Activated CD8-positive, alpha-beta memory T cell treated with anti-CD3 and anti-CD28 coated beads for 24 hours (primary cell): ENCODE results near the gene CDKAL1.

Experiments used
- DNase-seq: peaks from one replicate; pipeline ENCODE4 v3.0.0-alpha.2; 2020

Gene CDKAL1

DNA sequence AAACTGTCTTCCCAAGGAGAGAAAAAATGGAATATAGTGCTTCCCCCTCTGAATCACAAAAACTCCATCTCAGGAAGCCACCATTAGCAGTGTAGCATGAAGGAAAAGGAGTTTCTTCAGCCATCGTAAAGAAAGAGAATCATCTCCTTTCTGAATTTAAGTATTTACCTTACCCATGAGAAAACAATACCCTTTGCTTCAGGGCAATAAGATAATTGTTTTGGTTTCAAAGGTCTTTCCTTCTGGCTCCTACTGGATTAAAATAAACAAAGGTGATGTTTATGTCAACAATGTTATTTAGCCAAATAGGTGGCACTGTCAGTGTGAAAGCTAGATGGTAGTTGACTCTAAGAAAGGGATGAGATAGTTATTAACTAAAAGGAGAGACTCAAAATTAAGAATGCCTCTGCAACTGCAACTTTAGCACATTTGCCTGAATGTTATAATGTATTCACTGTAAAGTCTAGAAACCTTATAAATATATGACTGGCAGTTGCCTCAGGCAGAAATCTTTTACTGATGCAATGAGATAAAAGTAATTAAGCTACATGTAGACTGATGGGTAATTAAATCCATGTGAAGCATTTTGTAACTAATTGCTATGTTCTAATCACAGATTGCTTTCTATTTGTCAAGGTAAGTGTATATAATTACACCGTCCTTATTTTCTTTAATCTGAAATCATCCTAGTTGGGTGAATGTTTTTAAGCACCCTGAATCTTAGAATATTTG is 399.0 kb downstream of the CDKAL1 start:
- DNase-seq, result no peak

DNA sequence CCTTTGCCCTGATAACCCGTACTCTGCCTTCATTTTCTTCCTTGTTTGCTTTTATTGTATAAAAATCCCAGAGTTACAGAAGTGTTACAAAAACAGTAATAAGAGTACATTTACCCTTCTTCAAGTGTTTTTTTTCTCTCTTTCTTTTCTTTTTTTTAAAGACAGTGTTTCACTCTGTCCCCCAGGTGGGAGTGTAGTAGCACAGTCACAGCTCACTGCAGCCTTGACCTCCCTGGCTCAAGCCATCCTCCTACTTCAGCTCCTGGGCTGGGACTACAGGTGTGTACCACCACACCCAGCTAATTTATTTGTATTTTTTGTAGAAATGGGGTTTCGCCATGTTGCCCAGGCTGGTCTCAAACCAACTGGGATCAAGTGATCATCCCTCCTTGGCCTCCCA is 402.7 kb downstream of the CDKAL1 start:
- DNase-seq, result no peak

DNA sequence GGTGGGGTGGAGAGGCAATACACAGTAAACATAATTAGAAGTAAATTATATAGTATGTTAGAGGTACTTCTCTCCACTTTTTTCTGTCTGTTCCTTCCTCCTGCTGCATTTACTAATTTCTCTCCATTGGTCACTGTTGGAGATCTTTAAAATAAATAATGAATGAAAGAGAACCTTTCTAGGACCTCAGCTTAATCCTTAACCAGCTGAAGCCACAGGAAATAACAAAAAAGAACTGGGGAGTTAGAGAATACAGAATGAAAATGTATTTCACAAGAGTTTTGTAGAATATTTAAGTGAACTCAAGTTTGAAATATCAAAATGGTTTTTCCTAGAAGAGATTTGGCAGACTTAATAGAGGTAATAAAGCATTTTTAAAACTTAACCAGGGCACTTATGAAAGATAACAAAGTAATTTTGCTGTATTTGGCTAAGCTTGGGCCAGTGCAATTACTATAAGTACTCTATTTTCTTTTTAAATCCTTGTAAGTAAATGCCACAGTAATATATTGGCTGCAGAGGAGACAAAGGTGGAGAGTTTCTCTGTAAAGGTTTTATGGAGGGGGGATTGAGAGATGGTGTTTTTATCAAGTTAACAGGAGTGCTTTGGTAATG is 405.0 kb downstream of the CDKAL1 start:
- DNase-seq, result no peak

DNA sequence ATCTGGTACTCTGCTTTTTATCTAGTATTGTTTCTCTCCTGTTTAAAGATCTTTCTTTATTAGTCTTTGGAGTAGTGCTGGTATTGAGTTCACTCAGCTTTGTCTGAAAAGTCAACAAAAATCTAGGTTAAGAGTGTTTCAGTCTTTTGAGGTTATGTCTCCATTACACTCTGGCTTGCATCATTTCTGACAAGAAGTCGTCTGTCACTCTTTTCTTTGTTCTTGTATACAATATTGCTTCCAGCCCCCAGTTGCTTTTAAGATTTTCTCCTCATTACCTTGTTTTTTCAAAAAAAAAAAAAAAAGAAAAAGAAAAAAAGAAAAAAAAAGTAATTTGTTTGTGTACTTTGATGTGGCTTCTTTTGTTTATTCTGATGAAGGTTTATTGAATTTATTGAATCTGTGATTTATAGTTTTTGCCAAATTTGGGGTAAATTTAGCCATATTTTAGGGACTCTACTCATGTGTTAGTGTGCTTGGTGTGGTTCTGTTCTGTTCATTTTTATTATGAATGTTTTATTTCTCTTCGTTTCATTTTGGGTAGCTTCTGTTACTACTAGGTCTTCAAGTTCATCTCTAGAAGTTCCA is 408.9 kb downstream of the CDKAL1 start:
- DNase-seq, result no peak

DNA sequence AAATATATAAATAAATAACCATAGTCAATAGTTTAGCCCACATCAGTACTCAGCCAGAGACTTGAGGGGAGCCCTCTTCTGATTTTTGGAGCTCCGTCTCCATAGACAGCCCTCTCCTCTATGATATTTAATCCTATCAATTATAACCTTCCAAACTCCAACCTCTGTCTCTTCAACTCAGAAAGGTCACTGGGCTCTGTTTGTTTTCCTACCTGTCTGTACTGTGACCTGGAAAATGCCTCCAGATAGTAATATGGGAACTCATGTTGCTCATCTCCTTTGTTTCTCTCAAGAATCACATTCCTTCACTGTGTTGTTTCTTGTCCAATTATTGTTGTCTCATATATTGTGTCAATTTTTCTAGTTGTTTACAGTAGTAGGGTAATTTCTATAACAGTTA is 409.7 kb downstream of the CDKAL1 start:
- DNase-seq, result no peak

DNA sequence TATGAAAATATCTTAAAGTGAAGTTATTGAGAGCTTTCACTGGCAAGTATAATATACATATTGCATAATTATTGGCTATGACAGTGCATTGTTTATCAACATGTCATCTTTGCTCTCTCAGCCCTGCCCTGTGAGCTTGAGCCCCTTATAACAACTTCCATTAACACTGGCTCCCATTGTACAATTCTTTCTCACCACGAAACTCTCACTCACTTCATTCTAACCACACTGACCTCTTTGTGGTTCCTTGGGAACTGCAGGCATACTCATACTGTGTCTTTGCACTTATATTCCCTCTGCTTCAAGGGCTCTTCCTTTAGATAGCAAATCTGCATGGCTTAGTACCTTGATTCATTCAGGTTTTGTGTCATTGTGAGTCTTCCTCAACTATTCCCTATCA is 411.8 kb downstream of the CDKAL1 start:
- no peak for DNase-seq

DNA sequence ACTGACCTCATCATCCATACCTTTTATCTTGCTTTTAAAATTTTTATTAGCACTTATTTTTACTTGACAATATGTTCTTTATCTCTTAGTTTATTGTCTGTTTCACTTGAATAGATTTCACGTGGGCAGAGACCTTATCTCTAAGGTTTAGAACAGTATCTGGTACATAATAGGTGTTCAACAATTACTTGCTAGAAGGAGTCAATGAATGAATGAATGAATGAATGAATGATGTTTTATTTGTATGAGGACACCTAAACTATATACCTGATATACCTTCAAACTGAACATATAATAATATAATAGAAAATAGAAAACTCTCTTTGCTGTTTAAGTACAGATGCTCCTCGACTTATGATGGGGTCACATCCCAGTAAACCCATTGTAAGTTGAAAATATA is 412.6 kb downstream of the CDKAL1 start:
- no peak for DNase-seq

DNA sequence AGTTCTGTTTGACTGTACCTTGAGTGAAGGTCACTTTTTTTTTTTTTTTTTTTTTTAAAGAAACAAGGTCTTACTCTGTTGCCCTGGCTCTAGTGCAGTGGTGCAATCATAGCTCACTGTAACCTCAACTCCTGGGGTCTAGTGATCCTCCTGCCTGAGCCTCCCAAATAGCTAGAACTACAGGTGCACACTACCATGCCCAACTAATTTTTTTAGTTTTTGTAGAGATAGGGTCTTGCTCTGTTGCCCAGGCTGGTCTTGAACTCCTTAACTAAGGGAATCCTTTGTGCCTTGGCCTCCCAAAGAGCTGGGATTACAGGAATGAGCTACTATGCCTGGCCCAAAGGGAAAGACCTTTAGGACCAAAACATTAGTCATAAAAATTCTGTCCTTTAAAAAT is 413.7 kb downstream of the CDKAL1 start:
- DNase-seq, result no peak

DNA sequence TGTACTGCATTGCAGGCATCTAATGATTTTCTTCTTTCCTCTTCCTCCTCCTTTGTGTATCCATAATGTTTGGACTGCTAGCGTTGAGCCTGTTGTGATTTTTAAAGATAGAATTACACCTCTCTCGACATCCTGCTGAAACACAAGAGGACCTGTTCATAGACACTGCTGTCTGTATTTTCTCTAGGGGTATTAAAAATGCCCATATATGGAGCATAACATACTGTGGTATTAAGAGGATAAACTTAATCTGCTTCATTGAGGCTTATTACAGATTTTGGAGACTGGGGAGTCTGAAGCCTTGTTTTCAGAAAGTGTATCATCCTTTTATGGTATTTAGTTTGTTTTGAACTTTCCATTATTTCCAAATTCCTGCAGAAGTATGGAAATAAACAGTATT is 414.3 kb downstream of the CDKAL1 start:
- no peak for DNase-seq

DNA sequence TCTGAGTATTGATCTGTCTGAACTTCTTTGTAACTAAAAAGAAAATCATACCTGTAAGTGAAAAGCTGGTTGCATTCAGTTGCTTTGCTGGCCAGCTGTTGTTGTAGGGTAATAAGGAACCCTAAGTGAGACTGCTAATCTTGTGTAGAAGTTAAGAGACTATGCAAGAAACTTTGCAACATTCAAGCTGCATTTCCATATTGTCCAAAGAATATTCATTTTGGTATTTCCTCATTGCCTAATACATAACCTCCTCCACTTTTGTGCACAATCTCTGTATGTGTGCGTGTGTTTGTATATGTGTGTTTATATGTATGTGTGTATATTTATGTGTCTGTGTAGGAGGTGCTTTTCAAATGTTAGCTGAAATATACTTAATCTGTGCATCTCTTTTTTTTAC is 414.9 kb downstream of the CDKAL1 start:
- DNase-seq, result no peak

DNA sequence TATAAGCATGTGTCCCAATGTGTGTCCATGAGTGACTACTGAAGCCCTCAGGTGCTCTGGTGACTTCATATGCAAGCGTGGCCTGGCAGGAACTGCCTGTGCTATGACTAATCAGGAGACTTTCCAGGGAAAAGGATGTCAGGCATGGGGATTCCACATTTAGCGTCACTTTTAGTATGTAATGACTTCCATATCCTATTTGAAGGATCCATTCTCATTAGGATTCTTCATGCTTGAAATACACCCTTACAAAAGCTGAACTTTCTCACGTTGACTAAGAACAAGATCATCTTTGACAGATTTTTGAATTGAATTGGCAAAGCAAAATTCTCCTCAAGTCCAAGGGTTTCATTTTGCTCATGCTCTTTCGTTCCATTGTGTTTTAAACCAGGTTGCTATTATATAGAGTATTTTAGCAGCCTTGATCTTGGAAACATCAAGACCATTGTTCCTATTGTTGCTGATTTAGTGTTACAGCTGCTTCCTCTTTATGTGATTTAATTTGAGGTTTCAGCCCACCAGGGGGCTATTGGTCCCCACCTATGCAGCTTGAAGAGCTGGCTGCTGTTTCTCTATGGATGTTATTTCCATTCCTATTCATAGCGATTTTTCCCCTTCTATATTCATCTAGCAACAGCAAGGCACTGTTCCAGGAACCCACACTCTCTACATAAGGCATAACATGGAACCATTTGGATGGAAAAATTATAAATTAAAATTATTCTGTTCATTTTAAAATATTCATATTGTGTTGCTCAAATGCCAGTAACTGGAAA is 418.6 kb downstream of the CDKAL1 start:
- DNase-seq, result no peak

DNA sequence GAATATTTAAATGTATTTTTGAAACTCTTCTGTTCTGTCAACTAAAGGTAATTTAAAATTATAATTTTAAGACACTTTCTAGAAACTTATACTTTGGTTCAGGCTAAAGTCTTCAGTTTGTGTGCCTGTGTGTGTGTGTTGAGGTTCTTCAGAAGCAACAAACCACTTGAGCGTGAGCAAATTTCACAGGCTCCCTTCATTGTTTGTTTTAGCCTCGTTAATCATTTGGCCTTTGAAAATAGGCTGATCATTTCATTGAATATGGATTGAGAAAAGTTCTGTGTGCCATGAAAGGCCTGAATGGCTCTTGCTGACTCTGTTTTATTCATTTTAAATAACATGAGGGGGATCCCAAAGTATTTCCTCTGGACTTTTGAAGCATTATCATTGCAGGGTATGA is 420.1 kb downstream of the CDKAL1 start:
- DNase-seq, result no peak

DNA sequence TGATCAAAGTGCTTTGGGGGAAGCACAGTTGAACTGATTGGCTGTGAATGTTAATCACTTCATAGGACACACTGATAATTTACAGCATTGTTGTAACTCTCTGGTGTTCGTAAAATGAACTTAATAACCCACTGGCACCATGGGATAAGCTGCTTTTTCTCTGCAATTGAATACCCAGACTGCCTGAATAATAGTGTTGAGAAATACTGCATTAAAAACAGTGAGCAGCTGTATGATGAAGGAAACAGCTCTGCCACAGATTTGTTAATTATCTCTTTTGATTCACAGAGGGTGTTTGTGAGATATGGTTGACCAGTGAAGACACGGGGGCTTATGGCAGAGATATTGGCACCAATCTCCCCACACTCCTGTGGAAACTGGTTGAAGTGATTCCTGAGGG is 420.9 kb downstream of the CDKAL1 start:
- no peak for DNase-seq

DNA sequence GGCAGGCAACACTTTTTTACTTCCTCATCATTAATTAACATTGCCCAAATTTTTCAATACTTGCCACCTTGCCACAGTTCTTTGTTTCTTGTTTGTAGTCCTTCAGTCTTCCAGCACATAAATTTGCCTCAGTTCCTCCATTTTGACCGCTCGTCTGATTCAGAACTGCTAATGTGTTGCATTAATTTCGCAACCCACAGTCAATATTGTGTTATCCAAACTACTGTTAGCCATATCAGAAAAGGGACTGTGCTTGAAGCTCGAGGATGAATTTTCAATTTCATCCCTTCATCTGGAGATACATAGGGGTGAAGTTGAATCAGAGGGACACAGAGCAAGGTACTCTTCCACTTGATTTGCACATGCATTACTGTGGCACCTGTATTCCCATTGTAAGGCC is 421.5 kb downstream of the CDKAL1 start:
- DNase-seq, result no peak

DNA sequence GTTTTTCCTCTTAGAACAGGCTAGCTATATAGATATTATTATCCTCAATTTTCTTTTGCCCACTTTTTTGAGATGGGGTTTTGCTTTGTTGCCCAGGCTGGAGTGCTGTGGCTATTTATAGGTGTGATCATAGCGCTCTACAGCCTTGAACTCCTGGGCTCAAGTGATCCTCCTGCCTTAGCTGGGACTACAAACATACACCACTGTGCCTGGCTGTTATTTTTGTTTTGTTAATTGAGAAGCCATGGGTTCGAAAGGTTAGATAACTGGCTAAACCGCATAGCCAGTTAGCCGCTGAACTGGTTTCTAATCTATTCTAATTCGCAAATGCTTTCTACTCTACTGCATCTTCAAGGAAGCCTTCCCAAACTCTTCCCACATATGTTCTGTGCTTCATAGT is 425.8 kb downstream of the CDKAL1 start:
- DNase-seq, result no peak

DNA sequence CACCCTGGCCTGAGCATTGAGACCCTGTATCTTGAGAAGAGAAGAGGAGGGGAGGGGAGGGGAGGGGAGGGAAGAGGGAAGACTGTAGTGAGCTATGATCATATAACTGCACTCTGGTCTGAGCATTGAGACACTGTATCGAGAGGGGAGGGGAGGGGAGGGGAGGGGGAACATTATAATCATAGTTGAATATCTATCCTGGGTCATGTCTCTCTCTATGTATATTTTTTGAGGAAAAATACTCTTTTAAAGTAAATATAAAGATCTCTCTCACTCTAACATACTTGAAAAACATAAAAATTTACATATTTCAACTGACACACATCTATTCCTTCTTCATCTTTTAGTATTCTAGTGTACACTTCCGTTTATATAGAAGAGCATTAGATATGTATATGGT is 431.0 kb downstream of the CDKAL1 start:
- no peak for DNase-seq

DNA sequence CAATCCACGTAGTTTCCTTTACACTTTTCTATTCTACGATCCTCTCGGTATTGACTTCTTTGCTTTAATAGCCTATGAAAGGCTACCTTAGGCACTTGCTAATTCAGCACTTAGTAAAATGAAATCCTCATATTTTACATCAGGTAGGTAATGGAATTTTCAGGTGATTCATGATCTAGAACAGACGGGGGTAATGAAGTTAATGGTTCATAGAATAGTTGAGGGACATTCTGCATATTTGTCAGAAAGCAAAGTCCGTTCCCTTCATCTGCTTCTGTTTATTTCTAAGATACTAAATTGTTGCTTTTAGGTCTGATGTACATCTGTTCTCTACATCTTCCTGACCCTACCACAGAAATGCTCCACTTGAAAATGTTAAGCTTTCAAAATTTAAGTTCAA is 431.7 kb downstream of the CDKAL1 start:
- no peak for DNase-seq

DNA sequence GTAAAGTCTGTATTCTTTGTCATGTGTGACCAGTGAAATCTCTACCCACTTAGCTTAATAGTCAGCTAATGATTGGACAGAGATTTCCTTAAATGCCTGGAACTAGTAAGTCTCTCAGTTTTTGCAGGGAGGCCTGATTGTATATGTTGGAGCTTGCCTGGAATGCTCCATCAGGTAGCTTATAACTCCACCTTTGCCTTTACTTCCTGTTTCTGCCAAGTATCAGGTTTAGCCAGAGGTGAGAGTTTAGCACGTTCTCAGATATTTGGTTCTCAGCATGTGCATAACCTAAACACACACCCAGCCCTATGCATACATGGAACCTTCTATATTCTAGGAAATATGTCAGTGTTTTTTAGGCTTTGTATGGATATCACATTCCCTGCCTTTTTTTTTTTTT is 435.3 kb downstream of the CDKAL1 start:
- no peak for DNase-seq

DNA sequence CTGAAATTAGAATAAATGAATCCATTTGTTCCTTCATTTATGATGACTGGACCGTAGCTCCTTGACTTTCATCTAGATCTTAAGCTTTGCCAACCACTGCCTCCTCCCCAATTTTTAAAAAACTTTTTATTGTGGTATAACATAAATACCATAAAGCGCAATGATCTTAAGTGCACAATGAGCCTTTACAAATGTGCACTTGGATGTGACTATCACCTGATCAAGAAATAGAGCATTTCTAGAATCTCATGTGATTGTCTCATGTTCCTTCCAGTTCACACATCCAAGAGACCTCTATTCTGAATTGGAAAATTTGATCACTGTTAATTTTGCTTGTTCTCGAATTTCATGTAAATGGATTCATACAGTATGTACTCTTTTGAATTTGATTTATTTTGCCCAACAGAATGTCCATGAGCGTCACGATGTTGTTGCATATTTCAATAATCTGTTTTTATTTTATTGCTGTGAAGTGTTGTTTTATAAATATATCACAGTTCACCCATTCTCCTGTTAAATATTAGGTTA is 442.2 kb downstream of the CDKAL1 start:
- DNase-seq, result no peak

DNA sequence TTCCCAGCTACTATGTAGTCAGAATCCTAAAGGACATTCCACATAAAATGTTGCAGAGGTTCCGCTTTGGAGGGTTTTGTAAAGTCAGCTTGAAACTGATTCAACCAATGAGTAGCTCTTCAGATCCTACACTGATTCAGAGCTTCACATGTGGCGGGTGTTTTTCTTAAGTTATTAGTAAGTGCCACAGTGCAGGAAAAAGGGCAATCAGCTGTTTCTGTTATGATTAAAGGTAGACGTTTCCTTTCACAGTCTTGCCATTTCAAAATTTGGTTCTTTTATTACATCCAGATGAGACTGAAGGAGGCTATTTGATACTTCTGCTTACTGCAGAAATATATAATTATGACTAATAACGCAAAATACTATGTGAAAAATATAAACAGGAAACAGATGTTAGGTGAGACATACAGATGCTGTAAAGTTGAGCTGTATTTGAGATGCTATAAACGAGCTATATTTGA is 443.9 kb downstream of the CDKAL1 start:
- DNase-seq, result no peak

DNA sequence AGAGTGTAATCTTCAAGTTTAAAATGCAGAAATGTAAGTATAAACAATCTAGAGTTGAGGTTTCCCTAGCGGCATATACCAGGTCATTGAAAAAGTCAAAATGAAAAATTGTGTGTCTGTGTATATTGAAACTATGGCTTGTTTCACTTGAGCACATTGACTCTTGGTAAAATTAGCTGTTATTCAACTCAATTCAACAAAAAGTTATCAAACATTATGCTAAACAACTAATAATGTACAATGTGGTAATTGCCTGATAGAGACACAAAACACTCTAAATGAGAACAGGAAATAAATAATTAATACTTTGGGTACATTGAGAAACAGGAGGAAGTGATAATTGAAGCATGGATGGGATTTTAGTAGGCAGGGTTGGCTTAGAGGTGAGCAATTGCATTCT is 444.8 kb downstream of the CDKAL1 start:
- DNase-seq, result no peak

DNA sequence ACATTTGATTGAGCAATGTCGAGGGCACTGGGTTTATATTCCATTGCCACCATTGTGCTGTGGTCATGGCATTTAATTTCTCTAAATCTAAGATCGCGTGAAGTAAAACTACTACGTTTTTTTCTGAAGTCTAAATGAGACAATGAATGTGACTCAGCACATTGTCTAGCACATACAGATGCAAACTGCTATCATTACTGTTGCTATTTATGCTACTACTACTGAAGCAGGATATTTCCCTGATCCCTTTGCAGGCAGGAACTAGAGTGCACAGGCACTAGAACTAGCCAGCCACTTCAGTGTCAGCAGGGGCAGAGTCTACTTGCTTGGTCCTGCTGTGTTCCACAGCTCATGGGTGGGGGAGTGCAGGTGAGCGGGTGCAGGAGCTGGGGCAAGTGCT is 449.7 kb downstream of the CDKAL1 start:
- DNase-seq, result no peak

DNA sequence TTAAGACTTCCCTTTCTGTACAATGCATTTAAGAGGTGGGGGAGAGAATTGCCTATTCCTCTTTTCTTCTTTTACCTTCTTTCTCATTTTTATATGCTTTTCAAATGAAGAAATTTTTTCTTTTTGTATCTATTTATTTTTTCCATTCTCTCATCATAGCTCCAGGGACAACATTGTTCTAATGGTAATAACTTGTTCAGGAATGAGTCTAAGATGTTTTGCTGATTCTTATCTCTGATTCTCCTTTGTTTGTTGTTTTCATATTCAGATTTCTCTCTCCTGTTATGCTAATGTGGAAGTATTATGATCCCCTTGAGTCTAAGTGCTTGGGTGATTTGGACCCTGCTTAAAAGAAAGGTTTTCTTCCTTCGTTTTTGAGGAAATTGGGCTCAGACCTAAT is 451.6 kb downstream of the CDKAL1 start:
- DNase-seq, result no peak

DNA sequence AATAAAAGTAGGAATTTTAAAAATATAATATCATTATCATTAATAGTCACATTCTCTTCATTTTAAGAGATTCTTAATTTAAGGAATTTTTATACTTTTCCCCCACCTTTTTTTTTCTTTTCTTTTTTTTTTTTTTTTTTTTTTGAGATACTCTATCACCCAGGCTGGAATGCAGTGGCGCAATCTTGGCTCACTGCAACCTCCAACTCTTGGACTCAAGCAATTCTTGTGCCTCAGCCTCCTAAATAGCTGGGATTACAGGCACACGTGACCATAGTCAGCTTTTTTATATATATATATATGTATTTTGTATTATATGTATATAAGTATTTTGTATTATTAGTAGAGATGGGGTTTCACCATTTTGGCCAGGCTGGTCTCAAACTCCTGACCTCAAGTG is 457.7 kb downstream of the CDKAL1 start:
- no peak for DNase-seq
